ENCODE results near the gene GNAL.
A peak's percentile ranks its signal among the peaks of the same experiment; 100 is the strongest.

The GNAL gene

DNA sequence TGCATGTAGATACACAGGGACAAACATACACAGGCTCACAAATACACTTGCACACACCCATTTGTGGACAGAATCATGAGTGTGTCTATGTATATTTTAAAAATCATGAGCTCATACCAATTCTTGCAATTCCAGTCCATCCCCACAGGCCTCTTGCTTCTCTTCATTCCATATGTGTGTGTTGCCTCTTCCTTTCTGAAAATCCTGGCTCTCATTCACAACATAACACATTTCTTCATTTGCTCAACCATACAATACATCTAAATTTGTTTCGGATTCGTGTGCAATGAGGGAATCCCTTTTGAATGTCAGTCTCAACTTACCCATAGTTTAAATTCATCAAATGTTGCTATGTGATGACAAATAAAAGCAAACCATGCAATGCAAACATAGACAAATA lies 51.4 kb downstream of the GNAL start:
- H2AFZ ChIP-seq = no peak overlapping the region
- TF ChIP-seq, protein P1, sequence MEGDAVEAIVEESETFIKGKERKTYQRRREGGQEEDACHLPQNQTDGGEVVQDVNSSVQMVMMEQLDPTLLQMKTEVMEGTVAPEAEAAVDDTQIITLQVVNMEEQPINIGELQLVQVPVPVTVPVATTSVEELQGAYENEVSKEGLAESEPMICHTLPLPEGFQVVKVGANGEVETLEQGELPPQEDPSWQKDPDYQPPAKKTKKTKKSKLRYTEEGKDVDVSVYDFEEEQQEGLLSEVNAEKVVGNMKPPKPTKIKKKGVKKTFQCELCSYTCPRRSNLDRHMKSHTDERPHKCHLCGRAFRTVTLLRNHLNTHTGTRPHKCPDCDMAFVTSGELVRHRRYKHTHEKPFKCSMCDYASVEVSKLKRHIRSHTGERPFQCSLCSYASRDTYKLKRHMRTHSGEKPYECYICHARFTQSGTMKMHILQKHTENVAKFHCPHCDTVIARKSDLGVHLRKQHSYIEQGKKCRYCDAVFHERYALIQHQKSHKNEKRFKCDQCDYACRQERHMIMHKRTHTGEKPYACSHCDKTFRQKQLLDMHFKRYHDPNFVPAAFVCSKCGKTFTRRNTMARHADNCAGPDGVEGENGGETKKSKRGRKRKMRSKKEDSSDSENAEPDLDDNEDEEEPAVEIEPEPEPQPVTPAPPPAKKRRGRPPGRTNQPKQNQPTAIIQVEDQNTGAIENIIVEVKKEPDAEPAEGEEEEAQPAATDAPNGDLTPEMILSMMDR (IDR thresholded peaks at IDR 0.05) = no peak
- no peak overlapping the region for H3K4me2 ChIP-seq (ENCODE audit: low read length)
- H3K9me3 ChIP-seq (ENCODE audit: control insufficient read depth, low read length) = no peaks in the 10 kb centered on the region
- no peaks in the 10 kb centered on the region for H3K79me2 ChIP-seq
- no peak overlapping the region for H3K4me3 ChIP-seq (ENCODE audit: low read depth, low read length)
- H3K9ac ChIP-seq = no peak overlapping the region
- H3K36me3 ChIP-seq (ENCODE audit: control insufficient read depth, insufficient read depth, low read length) = no peaks in the 10 kb centered on the region
- no peaks in the 10 kb centered on the region for H3K27me3 ChIP-seq (ENCODE audit: control insufficient read depth, insufficient read depth, low read length)
- no peak overlapping the region for H3K27ac ChIP-seq
- H3K4me1 ChIP-seq = no peaks in the 10 kb centered on the region

DNA sequence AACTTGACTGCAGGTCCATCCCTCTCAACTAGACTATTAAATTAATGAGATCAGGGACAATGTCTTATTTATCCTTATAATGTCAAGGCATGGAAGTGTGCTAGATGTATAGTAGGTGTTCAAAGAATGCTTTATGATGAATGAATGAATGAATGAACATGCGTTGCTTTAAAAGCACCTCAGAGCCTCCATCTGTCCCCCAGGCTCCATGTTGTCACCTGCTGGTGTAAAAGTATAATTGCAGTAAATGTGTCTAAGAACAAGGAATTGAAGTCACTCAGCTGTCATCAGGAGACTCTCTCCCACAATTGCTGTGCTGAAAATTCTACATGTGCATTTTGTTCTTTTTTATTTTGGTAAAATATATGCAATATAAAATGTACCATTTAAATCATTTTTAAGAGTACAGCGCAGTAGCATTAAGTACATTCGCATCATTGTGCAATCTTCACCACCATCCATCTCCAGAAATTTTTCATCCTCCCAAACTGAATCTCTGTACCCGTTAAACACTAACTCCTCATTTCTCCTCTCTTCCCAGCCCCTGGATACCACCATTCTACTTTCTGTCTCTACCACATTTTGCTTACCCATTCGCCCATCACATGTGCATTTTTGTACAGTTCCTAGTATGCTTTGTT lies 52.6 kb downstream of the GNAL start:
- Histone ChIP-seq H3K36me3 (ENCODE audit: control insufficient read depth, insufficient read depth, low read length) (no peaks in the 10 kb centered on the region), H3K27ac (no peak overlapping the region), H3K9me3 (ENCODE audit: control insufficient read depth, low read length) (no peaks in the 10 kb centered on the region), H3K4me2 (ENCODE audit: low read length) (no peak overlapping the region), H3K4me3 (ENCODE audit: low read depth, low read length) (no peak overlapping the region), H3K9ac (no peak overlapping the region), H3K4me1 (peaks cover 3% of the 10 kb centered on the region), H2AFZ (no peak overlapping the region), H3K79me2 (no peaks in the 10 kb centered on the region), H3K27me3 (ENCODE audit: control insufficient read depth, insufficient read depth, low read length) (no peaks in the 10 kb centered on the region)
- TF ChIP-seq, protein P1 (IDR thresholded peaks at IDR 0.05) = peak; percentile 56

DNA sequence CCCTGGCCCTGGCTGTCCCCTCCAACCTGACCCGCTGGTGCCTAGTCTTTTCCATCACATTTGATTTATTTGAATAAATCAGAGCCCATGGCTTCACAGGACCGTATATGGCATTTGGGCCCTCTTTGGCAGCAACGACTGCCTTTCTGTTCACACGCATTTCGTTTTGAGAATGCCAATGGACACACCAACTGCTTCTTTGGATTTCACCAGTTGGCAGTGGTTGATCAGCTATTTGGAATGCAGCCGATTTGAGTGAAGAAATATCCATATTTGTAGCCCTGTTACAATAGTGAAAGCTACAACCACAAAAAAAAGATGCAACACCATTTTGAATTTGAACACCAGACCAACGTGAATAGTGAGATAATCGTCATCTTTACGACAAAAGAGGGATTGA lies 56.5 kb downstream of the GNAL start:
- H3K9ac ChIP-seq = no peak overlapping the region
- H3K79me2 ChIP-seq = no peaks in the 10 kb centered on the region
- H2AFZ ChIP-seq = no peak overlapping the region
- H3K4me1 ChIP-seq = peaks cover 13% of the 10 kb centered on the region
- no peaks in the 10 kb centered on the region for H3K27me3 ChIP-seq (ENCODE audit: control insufficient read depth, insufficient read depth, low read length)
- no peak overlapping the region for H3K27ac ChIP-seq
- H3K36me3 ChIP-seq (ENCODE audit: control insufficient read depth, insufficient read depth, low read length) = no peaks in the 10 kb centered on the region
- H3K4me2 ChIP-seq (ENCODE audit: low read length) = no peak overlapping the region
- TF ChIP-seq, protein P1 (IDR thresholded peaks at IDR 0.05) = no peak
- H3K4me3 ChIP-seq (ENCODE audit: low read depth, low read length) = no peak overlapping the region
- no peaks in the 10 kb centered on the region for H3K9me3 ChIP-seq (ENCODE audit: control insufficient read depth, low read length)

DNA sequence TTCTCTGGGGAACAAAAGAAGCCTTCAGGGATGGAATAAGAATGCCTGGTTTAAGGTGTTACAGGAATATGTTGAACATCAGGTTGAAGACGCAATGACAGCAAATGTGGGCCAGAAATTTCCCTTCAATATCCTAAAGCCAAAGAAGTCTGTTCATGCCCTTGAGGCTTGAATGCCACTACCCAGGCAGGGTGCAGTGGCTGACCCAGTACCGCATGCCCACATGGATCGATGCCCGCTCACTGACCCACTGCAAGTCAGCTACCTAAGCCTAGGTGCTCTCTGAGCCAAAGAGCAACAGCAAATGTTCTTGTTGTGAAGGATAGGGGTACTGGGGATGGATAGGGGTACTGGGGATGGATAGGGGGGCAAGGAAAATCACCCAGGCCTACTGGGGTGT lies 58.2 kb downstream of the GNAL start:
- TF ChIP-seq, protein P1 (IDR thresholded peaks at IDR 0.05) = no peak
- Histone ChIP-seq H3K4me3 (ENCODE audit: low read depth, low read length) (no peak overlapping the region), H3K27me3 (ENCODE audit: control insufficient read depth, insufficient read depth, low read length) (no peaks in the 10 kb centered on the region)

DNA sequence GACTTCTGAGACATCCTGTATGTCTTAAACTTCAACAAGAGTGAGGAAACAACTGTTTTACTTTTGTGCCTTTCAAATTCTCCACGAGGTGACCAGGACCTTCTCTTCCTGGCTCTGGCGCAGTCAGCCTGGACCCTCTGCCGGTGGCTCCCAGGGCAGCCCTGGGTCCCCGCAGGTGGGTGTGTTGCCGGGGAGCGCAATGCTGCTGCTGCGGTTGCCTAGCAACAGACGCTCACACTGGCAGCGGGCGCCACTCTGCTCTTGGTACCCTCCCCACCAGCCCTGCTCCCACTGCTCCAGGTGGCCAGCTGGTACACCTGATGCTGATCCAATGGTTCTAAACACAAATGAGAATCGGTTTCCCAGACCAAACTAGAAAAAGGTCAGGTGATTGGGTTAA lies 58.7 kb downstream of the GNAL start:
- H3K36me3 ChIP-seq (ENCODE audit: control insufficient read depth, insufficient read depth, low read length) = no peaks in the 10 kb centered on the region
- no peaks in the 10 kb centered on the region for H3K9me3 ChIP-seq (ENCODE audit: control insufficient read depth, low read length)
- H3K27me3 ChIP-seq (ENCODE audit: control insufficient read depth, insufficient read depth, low read length) = no peaks in the 10 kb centered on the region
- peaks cover 13% of the 10 kb centered on the region for H3K4me1 ChIP-seq
- no peak overlapping the region for H3K4me2 ChIP-seq (ENCODE audit: low read length)
- H3K27ac ChIP-seq = no peak overlapping the region
- no peak overlapping the region for H3K4me3 ChIP-seq (ENCODE audit: low read depth, low read length)
- TF ChIP-seq, protein P1 (IDR thresholded peaks at IDR 0.05) = no peak
- H3K79me2 ChIP-seq = no peaks in the 10 kb centered on the region
- H2AFZ ChIP-seq = no peak overlapping the region
- H3K9ac ChIP-seq = no peak overlapping the region

More for the DNA sequence above, 58.2 kb downstream of the GNAL start:
- no peak overlapping the region for H3K9ac ChIP-seq
- H3K36me3 ChIP-seq (ENCODE audit: control insufficient read depth, insufficient read depth, low read length) = no peaks in the 10 kb centered on the region
- peak overlapping the region; percentile 47 for H2AFZ ChIP-seq
- H3K9me3 ChIP-seq (ENCODE audit: control insufficient read depth, low read length) = no peaks in the 10 kb centered on the region
- peaks cover 13% of the 10 kb centered on the region for H3K4me1 ChIP-seq
- no peak overlapping the region for H3K4me2 ChIP-seq (ENCODE audit: low read length)
- peak overlapping the region; percentile 42 for H3K27ac ChIP-seq
- H3K79me2 ChIP-seq = no peaks in the 10 kb centered on the region
